RWPE1 (cell line): ENCODE measurements around the gene WWTR1.

Source experiments
- CTCF ChIA-PET: fragments of 350-600 bp; sonication (Branson Sonifier 250); formaldehyde crosslinking; extraction: SDS; loops from one replicate; lab custom pipeline; 2021; lab: Yijun Ruan, JAX
- POLR2A ChIA-PET: fragments of 400-600 bp; formaldehyde crosslinking; extraction: SDS; loops from one replicate; lab custom pipeline; 2020; ENCODE audit warnings: antibody characterized with exemption; ENCODE audit not compliant: low non-redundant PET; lab: Yijun Ruan, JAX
- DNase-seq: peaks from one replicate; pipeline ENCODE4 v3.0.0; 2012; ENCODE audit warnings: low spot score
- H3K27ac ChIP-seq: fragments of 450-650 bp; 2 replicates; pipeline ENCODE4 v1.5.1; 2017
- TF ChIP-seq, protein P1 (sequence below): fragments of 450-650 bp; conservative IDR thresholded peaks from 2 replicates; pipeline ENCODE4 v1.5.1; 2017; ENCODE audit warnings: low read depth, mild to moderate bottlenecking

The WWTR1 gene

GRCh38 chr3:149497966-149498670 lies 159.7 kb downstream of the WWTR1 start:
- H3K27ac ChIP-seq: no peak overlapping the region
- CTCF ChIA-PET: interaction anchor here (0.9 kb wide), 1 partner anchor 19 kb away, joined by 3 read pairs; no protein-coding TSS in a partner anchor
- TF ChIP-seq, protein P1, sequence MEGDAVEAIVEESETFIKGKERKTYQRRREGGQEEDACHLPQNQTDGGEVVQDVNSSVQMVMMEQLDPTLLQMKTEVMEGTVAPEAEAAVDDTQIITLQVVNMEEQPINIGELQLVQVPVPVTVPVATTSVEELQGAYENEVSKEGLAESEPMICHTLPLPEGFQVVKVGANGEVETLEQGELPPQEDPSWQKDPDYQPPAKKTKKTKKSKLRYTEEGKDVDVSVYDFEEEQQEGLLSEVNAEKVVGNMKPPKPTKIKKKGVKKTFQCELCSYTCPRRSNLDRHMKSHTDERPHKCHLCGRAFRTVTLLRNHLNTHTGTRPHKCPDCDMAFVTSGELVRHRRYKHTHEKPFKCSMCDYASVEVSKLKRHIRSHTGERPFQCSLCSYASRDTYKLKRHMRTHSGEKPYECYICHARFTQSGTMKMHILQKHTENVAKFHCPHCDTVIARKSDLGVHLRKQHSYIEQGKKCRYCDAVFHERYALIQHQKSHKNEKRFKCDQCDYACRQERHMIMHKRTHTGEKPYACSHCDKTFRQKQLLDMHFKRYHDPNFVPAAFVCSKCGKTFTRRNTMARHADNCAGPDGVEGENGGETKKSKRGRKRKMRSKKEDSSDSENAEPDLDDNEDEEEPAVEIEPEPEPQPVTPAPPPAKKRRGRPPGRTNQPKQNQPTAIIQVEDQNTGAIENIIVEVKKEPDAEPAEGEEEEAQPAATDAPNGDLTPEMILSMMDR: no peak
- POLR2A ChIA-PET: no interaction called here
- no peak for DNase-seq

DNA sequence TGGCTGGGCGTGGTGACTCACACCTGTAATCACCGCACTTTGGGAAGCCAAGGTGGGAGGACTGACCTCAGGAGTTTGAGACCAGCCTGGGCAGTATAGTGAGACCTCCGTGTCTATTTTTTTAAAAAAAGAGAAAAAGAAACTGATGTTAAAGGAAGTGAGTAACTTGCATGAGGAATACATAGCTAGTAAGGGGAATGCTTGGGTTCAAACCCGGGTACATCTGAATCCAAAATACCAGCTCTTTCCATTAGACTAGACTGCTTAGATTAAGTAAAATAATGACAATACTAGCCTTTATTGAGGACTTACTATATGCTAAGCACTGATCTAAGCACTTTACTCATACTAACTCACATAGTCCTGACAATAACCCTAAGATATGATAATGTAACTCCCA lies 160.9 kb downstream of the WWTR1 start:
- TF ChIP-seq, protein P1: no peak
- POLR2A ChIA-PET: no interaction called here
- H3K27ac ChIP-seq: no peak overlapping the region
- DNase-seq: no peak
- CTCF ChIA-PET: no interaction called here

GRCh38 chr3:149495581-149496125 lies 162.2 kb downstream of the WWTR1 start:
- TF ChIP-seq, protein P1: no peak
- H3K27ac ChIP-seq: no peak overlapping the region
- CTCF ChIA-PET: interaction anchor here (0.6 kb wide), 2 partner anchors 20 to 225 kb away, joined by 3 read pairs; no protein-coding TSS in a partner anchor
- DNase-seq: no peak
- POLR2A ChIA-PET: no interaction called here

- ChIA-PET POLR2A (no interaction called here), CTCF (interaction anchor here (0.6 kb wide), 2 partner anchors 19 to 225 kb away, joined by 3 read pairs; no protein-coding TSS in a partner anchor)
- DNase-seq: peak; percentile 51
- TF ChIP-seq, protein P1: no peak
- no peak overlapping the region for H3K27ac ChIP-seq
These were observed 162.9 kb downstream of the WWTR1 start for GRCh38 chr3:149494759-149495580.

- POLR2A ChIA-PET: no interaction called here
- TF ChIP-seq, protein P1: peak; percentile 42
- CTCF ChIA-PET: interaction anchor here (0.8 to 0.9 kb wide), 2 partner anchors 9 to 142 kb away, joined by 3 read pairs; no protein-coding TSS in a partner anchor
- DNase-seq: no peak
- no peak overlapping the region for H3K27ac ChIP-seq
These were observed 163.6 kb downstream of the WWTR1 start for GRCh38 chr3:149494022-149494758.
